Gastrocnemius medialis (tissue), 4 donors: ENCODE results near the gene FABP7. TPM values are rescaled to one million over a fixed set of nuclear protein-coding genes. Genes with fewer than 3 reads are reported as not detected.

Experiments used
- ATAC-seq, 2 donors: fragments of 150-250 bp; one replicate each; pipeline ENCODE4 v1.9.1; 2016
- DNase-seq, 2 donors: peaks; one replicate each; pipeline ENCODE4 v3.0.0-alpha.2; 2019
- H3K27ac ChIP-seq, 4 donors: fragments of 200-600 bp; sonication (generic); 1 replicate in 1 of 4; 2 replicates in 3 of 4; pipeline ENCODE4 v1.5.1; 2016 to 2018; ENCODE audit warnings: mild to moderate bottlenecking in 2 of 4, moderate library complexity in 1 of 4
- H3K27me3 ChIP-seq, 3 donors: fragments of 200-600 bp; sonication (generic) in 2 of 3; 1 replicate in 1 of 3; 2 replicates in 2 of 3; pipeline versions ENCODE4 v1.5.1 to v1.6.0; 2016 to 2019; ENCODE audit warnings: mild to moderate bottlenecking in 1 of 3, moderate library complexity in 1 of 3
- H3K36me3 ChIP-seq, 2 donors: fragments of 200-600 bp; sonication (generic) in 1 of 2; one replicate each; pipeline ENCODE4 v1.5.1; 2017 to 2018
- H3K4me1 ChIP-seq, 2 donors: fragments of 200-600 bp; sonication (generic) in 1 of 2; one replicate each; pipeline ENCODE4 v1.5.1; 2016 to 2017; ENCODE audit warnings: mild to moderate bottlenecking in 2 of 2
- H3K4me3 ChIP-seq, 4 donors: fragments of 200-600 bp; sonication (generic) in 3 of 4; 1 replicate in 1 of 4; 2 replicates in 3 of 4; pipeline ENCODE4 v1.5.1; 2016 to 2019; ENCODE audit warnings: mild to moderate bottlenecking in 2 of 4
- H3K9me3 ChIP-seq, 3 donors: fragments of 200-600 bp; sonication (generic) in 2 of 3; 1 replicate in 1 of 3; 2 replicates in 2 of 3; pipeline ENCODE4 v1.5.1; 2016 to 2019
- CTCF ChIP-seq, 5 experiments: fragments of 450-650 bp in 3 of 5; fragments of 200-600 bp in 2 of 5; sonication (generic) in 2 of 5; IDR thresholded peaks in 4 of 5; conservative IDR thresholded peaks in 1 of 5; 1 replicate in 4 of 5; 2 replicates in 1 of 5; pipeline ENCODE4 v1.5.1; 2016 to 2019; ENCODE audit warnings: antibody characterized with exemption in 5 of 5, mild to moderate bottlenecking in 3 of 5, moderate library complexity in 3 of 5
- POLR2A ChIP-seq, 2 donors: fragments of 450-650 bp; IDR thresholded peaks; one replicate each; pipeline ENCODE4 v1.6.1; 2017; ENCODE audit warnings: antibody characterized with exemption in 2 of 2, mild to moderate bottlenecking in 2 of 2, moderate library complexity in 2 of 2
- in situ Hi-C, 4 donors: fragments of 200-750 bp; cut with MboI; loops; one replicate each; pipeline versions ENCODE4 v1.15.0 to v1.8.0; 2017; ENCODE audit warnings: low sequenced_read_pairs in 4 of 4
- intact Hi-C: fragments of 100-400 bp; cut with DNase I; formaldehyde crosslinking; loops from one replicate; pipeline ENCODE4 v1.15.1; 2023; ENCODE audit warnings: low total_unique reads
- total RNA-seq, 4 donors: library from RNA; depleted of rRNA; stranded (reverse); fragments of >200 nt; gene quantifications; one replicate each; pipeline versions ENCODE4 v1.1.0 to v1.2.3, GENCODE V29; 2016

The FABP7 gene
- total RNA-seq, 4 donors from 2014 or later = 0.51 to 21.0 (median 5.9) TPM

GRCh38 chr6:122758927-122759334 is 20.6 kb upstream of the FABP7 start:
- Histone ChIP-seq H3K36me3 (no peaks in the 10 kb centered on the region), H3K4me3 (no peak overlapping the region), H3K27ac (no peak overlapping the region), H3K27me3 (no peaks in the 10 kb centered on the region), H3K9me3 (no peaks in the 10 kb centered on the region), H3K4me1 (no peaks in the 10 kb centered on the region)
- intact Hi-C loops (no loop called here), in situ Hi-C loops (no loop called here)
- DNase-seq (no peak), ATAC-seq (no peak)
- no peak for TF ChIP-seq POLR2A (IDR thresholded peaks at IDR 0.05)
- TF ChIP-seq CTCF (IDR thresholded peaks at IDR 0.05 in 4 of 5, conservative IDR thresholded peaks at IDR 0.05 in 1 of 5) = no peak

- intact Hi-C loops (no loop called here), in situ Hi-C loops (no loop called here)
- no peaks in the 10 kb centered on the region for H3K9me3 ChIP-seq
- H3K4me1 ChIP-seq = no peaks in the 10 kb centered on the region
- ATAC-seq (no peak), DNase-seq (no peak)
- TF ChIP-seq CTCF (IDR thresholded peaks at IDR 0.05 in 4 of 5, conservative IDR thresholded peaks at IDR 0.05 in 1 of 5) (no peak), POLR2A (IDR thresholded peaks at IDR 0.05) (no peak)
- H3K27ac ChIP-seq = no peak overlapping the region
- H3K36me3 ChIP-seq = no peaks in the 10 kb centered on the region
- H3K4me3 ChIP-seq = no peak overlapping the region
- H3K27me3 ChIP-seq = no peaks in the 10 kb centered on the region
Observed at GRCh38 chr6:122760330-122760729, 19.2 kb upstream of the FABP7 start.

GRCh38 chr6:122766256-122766655 is 13.3 kb upstream of the FABP7 start:
- ATAC-seq (no peak), DNase-seq (no peak)
- no peaks in the 10 kb centered on the region for H3K36me3 ChIP-seq
- H3K4me3 ChIP-seq = no peak overlapping the region
- intact Hi-C loops (no loop called here), in situ Hi-C loops (no loop called here)
- H3K27me3 ChIP-seq = no peaks in the 10 kb centered on the region
- no peak overlapping the region for H3K27ac ChIP-seq
- no peak for TF ChIP-seq POLR2A (IDR thresholded peaks at IDR 0.05)
- no peaks in the 10 kb centered on the region for H3K4me1 ChIP-seq
- no peaks in the 10 kb centered on the region for H3K9me3 ChIP-seq

GRCh38 chr6:122770835-122771601 is 8.5 kb upstream of the FABP7 start:
- H3K27ac ChIP-seq = no peak overlapping the region
- no peaks in the 10 kb centered on the region for H3K9me3 ChIP-seq
- H3K4me1 ChIP-seq = no peaks in the 10 kb centered on the region
- in situ Hi-C loops (no loop called here), intact Hi-C loops (no loop called here)
- DNase-seq (no peak), ATAC-seq (no peak)
- TF ChIP-seq POLR2A (IDR thresholded peaks at IDR 0.05) (no peak), CTCF (IDR thresholded peaks at IDR 0.05 in 4 of 5, conservative IDR thresholded peaks at IDR 0.05 in 1 of 5) (no peak)
- no peaks in the 10 kb centered on the region for H3K36me3 ChIP-seq
- no peaks in the 10 kb centered on the region for H3K27me3 ChIP-seq
- H3K4me3 ChIP-seq = no peak overlapping the region

GRCh38 chr6:122772724-122773415 is 6.6 kb upstream of the FABP7 start:
- in situ Hi-C loops = no loop called here
- ATAC-seq (no peak), DNase-seq (no peak)
- intact Hi-C loops = no loop called here
- H3K9me3 ChIP-seq = no peaks in the 10 kb centered on the region
- H3K4me1 ChIP-seq = no peaks in the 10 kb centered on the region
- no peak overlapping the region for H3K4me3 ChIP-seq
- no peaks in the 10 kb centered on the region for H3K27me3 ChIP-seq
- no peak for TF ChIP-seq CTCF (IDR thresholded peaks at IDR 0.05 in 4 of 5, conservative IDR thresholded peaks at IDR 0.05 in 1 of 5)
- TF ChIP-seq POLR2A (IDR thresholded peaks at IDR 0.05) = no peak
- H3K27ac ChIP-seq = no peak overlapping the region
- H3K36me3 ChIP-seq = no peaks in the 10 kb centered on the region
